HepG2 (cell line): ENCODE measurements around the gene BBS5. TPM values are rescaled to one million over a fixed set of nuclear protein-coding genes. Genes with fewer than 3 reads are reported as not detected.
A peak's percentile ranks its signal among the peaks of the same experiment; 100 is the strongest.

Experiments used
- CC2D1A ChIP-seq: sonication (generic); formaldehyde crosslinking; IDR thresholded peaks from 2 replicates; pipeline ENCODE4 v1.8.1; 2023; ENCODE audit warnings: mild to moderate bottlenecking, missing genetic modification reagents
- CREM ChIP-seq, 2 experiments: sonication (generic) in 1 of 2; formaldehyde crosslinking in 1 of 2; IDR thresholded peaks; 2 replicates each; pipeline versions ENCODE4 v1.4.0 to v1.6.1; 2016 to 2020; ENCODE audit warnings: antibody characterized with exemption in 1 of 2, mild to moderate bottlenecking in 1 of 2, missing genetic modification reagents in 1 of 2
- GATAD2A ChIP-seq: IDR thresholded peaks from 2 replicates; pipeline ENCODE4 v1.6.1; 2016
- HDAC2 ChIP-seq: sonication (generic); formaldehyde crosslinking; IDR thresholded peaks from 2 replicates; pipeline ENCODE4 v1.4.0; 2020; ENCODE audit warnings: missing genetic modification reagents
- IKZF5 ChIP-seq: IDR thresholded peaks from 2 replicates; pipeline ENCODE4 v1.6.1; 2018; ENCODE audit warnings: missing genetic modification reagents, mild to moderate bottlenecking, missing compliant biosample characterization
- ZNF644 ChIP-seq: IDR thresholded peaks from 2 replicates; pipeline ENCODE4 v1.6.1; 2016; ENCODE audit warnings: low read depth
- ZSCAN22 ChIP-seq: sonication (generic); formaldehyde crosslinking; IDR thresholded peaks from 2 replicates; pipeline ENCODE4 v1.4.0; 2020; ENCODE audit warnings: mild to moderate bottlenecking, missing genetic modification reagents
- polyA plus RNA-seq, 8 experiments: library from polyadenylated mRNA; depleted of rRNA in 3 of 8; stranded (reverse) in 7 of 8; unstranded in 1 of 8; fragments of >200 nt; fragmentation: Illumina TruSeq in 4 of 8; extraction: Trizol in 4 of 8; gene quantifications; 2 replicates each; pipeline versions ENCODE4 v1.2.1 to v1.2.3, GENCODE V29; 2011 to 2016; ENCODE audit warnings: low read depth in 4 of 8, missing spikeins in 1 of 8, mixed read lengths in 1 of 8; ENCODE audit not compliant: insufficient read depth in 1 of 8
- total RNA-seq, 5 experiments: library from RNA; depleted of rRNA; stranded (reverse); fragments of >200 nt; fragmentation: Illumina TruSeq; extraction: Trizol; gene quantifications; 2 replicates each; pipeline ENCODE4 v1.2.3, GENCODE V29; 2016; ENCODE audit warnings: low read depth in 1 of 5
- TF ChIP-seq, protein P1 (sequence below): sonication (generic); formaldehyde crosslinking; IDR thresholded peaks from 2 replicates; pipeline ENCODE4 v1.4.0; 2020; ENCODE audit warnings: missing genetic modification reagents

BBS5 gene
- total and polyA plus RNA-seq, 2 of the 13 experiments (the other 11 are each of a cell fraction or from before 2014, with no cell fraction given) = 1.8 to 4.5 TPM

DNA sequence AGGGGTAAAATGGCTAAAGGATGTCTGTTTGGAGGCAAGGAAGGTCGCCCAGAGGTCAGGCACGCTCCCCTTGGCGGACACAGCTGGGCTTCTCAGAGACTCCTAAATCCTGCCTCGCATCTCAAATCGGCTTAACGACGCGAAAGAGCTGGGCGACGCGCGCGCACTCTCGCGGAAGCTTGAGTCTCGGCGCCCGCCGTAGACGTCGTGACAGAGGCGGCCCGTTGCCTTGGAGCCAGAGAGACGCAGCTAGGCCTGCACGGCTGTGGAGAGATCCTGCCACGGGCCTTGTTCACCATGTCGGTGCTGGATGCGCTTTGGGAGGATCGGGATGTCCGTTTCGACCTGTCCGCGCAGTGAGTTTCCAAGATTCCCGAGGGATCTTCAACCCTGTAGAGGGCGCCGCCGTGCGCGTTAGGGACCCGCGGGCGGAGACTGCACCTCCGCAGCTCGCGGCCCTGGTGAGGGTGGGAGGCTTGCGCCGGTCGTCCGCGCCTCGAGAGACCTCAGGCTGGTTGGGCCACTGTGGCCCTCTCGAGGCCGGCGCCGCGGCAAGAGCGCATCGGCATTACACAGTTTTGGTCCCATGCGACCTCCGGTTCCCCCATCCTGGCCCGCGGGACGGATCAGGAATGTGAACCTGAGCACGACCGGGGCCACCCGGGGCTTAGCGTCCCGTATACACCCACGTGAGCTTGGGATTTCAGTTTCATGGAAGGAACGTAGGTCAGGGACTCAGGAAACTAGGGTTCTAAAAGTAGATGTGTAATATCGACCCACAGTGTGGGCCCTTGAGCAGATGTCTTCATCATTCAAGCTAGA, at the start of gene BBS5 (continued):
- TF ChIP-seq, protein P1, sequence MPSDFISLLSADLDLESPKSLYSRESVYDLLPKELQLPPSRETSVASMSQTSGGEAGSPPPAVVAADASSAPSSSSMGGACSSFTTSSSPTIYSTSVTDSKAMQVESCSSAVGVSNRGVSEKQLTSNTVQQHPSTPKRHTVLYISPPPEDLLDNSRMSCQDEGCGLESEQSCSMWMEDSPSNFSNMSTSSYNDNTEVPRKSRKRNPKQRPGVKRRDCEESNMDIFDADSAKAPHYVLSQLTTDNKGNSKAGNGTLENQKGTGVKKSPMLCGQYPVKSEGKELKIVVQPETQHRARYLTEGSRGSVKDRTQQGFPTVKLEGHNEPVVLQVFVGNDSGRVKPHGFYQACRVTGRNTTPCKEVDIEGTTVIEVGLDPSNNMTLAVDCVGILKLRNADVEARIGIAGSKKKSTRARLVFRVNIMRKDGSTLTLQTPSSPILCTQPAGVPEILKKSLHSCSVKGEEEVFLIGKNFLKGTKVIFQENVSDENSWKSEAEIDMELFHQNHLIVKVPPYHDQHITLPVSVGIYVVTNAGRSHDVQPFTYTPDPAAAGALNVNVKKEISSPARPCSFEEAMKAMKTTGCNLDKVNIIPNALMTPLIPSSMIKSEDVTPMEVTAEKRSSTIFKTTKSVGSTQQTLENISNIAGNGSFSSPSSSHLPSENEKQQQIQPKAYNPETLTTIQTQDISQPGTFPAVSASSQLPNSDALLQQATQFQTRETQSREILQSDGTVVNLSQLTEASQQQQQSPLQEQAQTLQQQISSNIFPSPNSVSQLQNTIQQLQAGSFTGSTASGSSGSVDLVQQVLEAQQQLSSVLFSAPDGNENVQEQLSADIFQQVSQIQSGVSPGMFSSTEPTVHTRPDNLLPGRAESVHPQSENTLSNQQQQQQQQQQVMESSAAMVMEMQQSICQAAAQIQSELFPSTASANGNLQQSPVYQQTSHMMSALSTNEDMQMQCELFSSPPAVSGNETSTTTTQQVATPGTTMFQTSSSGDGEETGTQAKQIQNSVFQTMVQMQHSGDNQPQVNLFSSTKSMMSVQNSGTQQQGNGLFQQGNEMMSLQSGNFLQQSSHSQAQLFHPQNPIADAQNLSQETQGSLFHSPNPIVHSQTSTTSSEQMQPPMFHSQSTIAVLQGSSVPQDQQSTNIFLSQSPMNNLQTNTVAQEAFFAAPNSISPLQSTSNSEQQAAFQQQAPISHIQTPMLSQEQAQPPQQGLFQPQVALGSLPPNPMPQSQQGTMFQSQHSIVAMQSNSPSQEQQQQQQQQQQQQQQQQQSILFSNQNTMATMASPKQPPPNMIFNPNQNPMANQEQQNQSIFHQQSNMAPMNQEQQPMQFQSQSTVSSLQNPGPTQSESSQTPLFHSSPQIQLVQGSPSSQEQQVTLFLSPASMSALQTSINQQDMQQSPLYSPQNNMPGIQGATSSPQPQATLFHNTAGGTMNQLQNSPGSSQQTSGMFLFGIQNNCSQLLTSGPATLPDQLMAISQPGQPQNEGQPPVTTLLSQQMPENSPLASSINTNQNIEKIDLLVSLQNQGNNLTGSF (CRISPR knock-in tag) = peak; percentile 86; the same call in 1 of the 2 replicates
- no peak for TF ChIP-seq ZSCAN22 (CRISPR knock-in tag)
- TF ChIP-seq CREM (IDR thresholded peaks at IDR 0.05) = peak; percentile 61; the same call in 1 of the 2 replicates
- no peak; the same call in 1 of the 2 replicates for TF ChIP-seq CREM (CRISPR knock-in tag; IDR thresholded peaks at IDR 0.05)
- TF ChIP-seq ZNF644 (CRISPR knock-in tag) = 0 out of 2 replicates have a peak, but pooled peaks have one; percentile 41
- TF ChIP-seq GATAD2A (CRISPR knock-in tag) = peak; percentile 77
- TF ChIP-seq CC2D1A (CRISPR knock-in tag) = 0 out of 2 replicates have a peak, but pooled peaks have one; percentile 7
- TF ChIP-seq IKZF5 (CRISPR knock-in tag) = peak; percentile 85
- TF ChIP-seq HDAC2 = peak; percentile 67
- TF ChIP-seq, all 625 proteins: peak for 374
